AG08395 (cell line): ENCODE data around the gene LCE3D.
"Not testable (repeated sequence)": the region's sequence is repeated elsewhere in the genome, so short reads cannot be mapped to it uniquely, and the experiment has no call there.

Source experiments
- DNase-seq: peaks from one replicate; pipeline ENCODE4 v3.0.0; 2012; ENCODE audit warnings: mixed read lengths, low spot score

The LCE3D gene

GRCh38 chr1:152580433-152580832, at the start of gene LCE3D:
TSS of gene LCE3D (minus strand) at chr1:152580516. CDS start at chr1:152579936, 580 bp downstream.
- no peak for DNase-seq

DNA sequence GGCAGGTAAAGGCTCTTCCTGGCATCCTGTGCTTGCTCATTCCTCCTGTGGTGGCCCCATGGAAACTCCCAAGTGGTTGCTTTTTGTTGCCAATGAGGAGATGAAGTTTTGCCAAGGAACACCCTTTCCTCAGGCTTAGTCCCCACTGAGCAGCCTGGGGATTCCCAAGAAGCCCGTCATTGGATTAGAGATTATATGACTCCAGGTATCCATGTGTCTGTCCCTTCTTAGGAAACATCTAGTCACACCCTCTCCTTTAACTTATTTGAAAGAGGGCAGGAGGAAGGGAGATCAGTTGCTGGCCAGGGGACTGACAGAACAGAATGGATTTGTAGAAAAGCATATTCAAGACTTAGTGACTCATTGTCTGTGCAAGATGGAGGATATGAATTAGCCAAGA, 46.4 kb upstream of the LCE3D start:
- DNase-seq: no peak

GRCh38 chr1:152623203-152623844, 43.0 kb upstream of the LCE3D start:
- DNase-seq: no peak

DNA sequence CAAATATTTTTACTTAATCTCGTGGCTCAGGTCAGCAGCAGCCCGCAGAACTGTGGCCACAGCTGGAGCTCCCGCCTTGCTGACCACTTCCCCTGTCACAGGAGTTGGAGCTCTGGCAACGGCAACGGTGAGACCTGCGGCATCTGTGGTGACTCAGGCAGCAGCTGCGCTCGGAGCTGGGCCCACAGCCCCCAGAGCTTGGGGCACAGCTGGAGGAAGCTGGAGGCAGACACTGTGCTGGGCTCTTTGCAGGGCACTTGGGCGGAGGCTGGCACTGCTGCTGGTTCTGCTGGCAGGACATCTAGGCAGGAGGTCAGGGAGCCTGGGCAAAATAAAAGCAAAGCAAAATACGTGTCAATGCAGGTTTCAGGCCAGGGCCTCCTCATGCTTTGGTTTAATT, 42.5 kb upstream of the LCE3D start, which contains the start of gene LCE3A:
Gene LCE3A, minus strand, starts transcription at position 301 of the 400 bp plus-strand sequence. Its CDS starts 0 bp downstream, at position 301.
- no peak for DNase-seq

GRCh38 chr1:152621993-152622392, 41.7 kb upstream of the LCE3D start:
- no peak for DNase-seq

GRCh38 chr1:152613511-152613910, 33.2 kb upstream of the LCE3D start, which contains the start of gene LCE3B:
TSS of gene LCE3B (plus strand) at chr1:152613811. CDS start at chr1:152613811, 0 bp downstream.
- DNase-seq: no peak

DNA sequence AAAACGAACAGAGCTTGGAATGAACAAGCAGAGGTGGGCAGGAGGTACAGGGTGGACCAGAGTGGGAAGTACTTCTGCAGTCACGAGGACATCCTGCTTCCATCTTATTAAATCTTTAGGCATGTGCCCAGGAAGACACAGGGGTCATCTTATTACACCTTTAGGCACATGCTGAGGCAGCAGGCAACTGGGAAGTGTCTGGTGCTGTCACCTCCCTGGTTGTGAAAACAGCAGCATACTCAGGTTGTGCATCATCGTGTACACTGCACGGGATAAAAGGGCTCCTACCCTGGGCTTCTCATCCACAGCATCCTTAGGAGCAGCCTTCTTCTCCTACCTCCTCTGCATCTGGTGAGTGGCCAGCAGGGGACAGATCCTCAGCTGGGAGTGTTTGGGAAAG, 19.6 kb upstream of the LCE3D start, which contains the start of gene LCE3C:
Gene LCE3C, plus strand, starts transcription at position 301 of the 400 bp plus-strand sequence. CDS start 498 bp downstream, outside the sequence.
- DNase-seq: no peak

DNA sequence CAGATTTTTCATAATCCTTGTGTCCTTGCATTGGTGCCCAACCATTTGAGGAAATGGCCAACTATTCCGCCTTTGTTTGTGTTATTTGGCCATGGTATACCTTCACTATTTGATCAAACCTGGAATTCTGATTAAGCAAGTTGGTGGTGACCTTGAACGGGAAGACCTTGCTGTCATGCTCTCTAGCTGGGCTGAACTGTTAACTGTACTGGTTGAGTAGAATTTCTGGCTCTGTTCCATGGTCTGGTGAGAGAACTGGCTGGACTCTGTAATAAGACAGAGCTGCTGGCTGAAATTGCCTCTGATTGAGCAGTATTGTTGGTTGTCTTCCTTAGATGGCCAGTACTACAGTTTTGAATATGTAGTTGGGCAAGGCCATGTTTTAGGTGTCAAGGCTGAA, 16.7 kb upstream of the LCE3D start:
- no peak for DNase-seq

GRCh38 chr1:152585586-152585985, 5.3 kb upstream of the LCE3D start:
- DNase-seq: no peak

DNA sequence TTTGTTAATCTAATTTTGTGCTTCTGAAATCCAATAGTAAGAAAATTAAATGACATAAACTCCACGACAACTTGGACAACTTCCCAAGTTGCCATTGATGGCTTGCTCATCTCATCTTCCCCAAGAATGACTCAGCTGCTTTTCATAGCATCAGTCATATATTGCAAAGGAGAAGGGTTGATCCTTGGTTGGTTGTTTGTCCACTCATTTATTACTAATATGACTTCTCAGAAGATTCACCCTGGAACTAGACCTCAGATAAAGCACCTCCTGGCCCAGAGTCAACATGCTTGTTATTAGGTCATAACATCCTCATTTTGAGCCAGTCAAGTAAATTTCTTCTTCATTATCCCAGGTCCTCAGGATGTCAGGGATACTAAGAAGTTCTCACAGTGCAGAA, 2.3 kb upstream of the LCE3D start:
- no peak for DNase-seq

DNA sequence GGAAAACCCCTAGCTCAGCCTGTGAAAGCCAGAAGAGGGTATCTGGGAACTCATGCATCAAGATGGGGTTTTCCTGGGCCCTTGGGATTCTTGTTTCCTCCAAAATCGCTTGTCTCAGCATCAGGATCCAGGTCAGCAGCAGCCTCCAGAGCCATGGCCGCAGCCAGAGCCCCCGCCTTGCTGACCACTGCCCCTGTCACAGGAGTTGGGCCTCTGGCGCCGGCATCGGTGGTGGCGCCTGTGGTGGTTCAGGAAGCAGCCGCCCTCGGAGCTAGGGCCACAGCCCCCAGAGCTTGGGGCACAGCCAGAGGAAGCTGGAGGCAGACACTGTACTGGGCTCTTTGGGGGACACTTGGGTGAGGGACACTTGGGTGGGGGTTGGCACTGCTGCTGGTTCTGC, 790 bp downstream of the LCE3D start:
- DNase-seq: not testable (repeated sequence)

- DNase-seq: no peak
These were observed 3.1 kb downstream of the LCE3D start for GRCh38 chr1:152577168-152577567.

GRCh38 chr1:152566681-152567080, 13.6 kb downstream of the LCE3D start, which contains the start of gene LCE3E:
TSS of gene LCE3E (minus strand) at chr1:152566780. CDS start at chr1:152566208, 572 bp downstream.
- no peak for DNase-seq

GRCh38 chr1:152565535-152566215, 14.6 kb downstream of the LCE3D start:
- no peak for DNase-seq

GRCh38 chr1:152565115-152565514, 15.2 kb downstream of the LCE3D start:
- no peak for DNase-seq

DNA sequence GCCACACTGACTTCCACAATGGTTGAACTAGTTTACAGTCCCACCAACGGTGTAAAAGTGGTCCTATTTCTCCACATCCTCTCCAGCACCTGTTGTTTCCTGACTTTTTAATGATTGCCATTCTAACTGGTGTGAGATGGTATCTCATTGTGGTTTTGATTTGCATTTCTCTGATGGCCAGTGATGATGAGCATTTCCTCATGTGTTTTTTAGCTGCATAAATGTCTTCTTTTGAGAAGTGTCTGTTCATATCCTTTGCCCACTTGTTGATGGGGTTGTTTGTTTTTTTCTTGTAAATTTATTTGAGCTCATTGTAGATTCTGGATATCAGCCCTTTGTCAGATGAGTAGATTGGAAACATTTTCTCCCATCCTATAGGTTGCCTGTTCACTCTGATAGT, 32.0 kb downstream of the LCE3D start:
- DNase-seq: not testable (repeated sequence)

GRCh38 chr1:152546704-152547103, 33.6 kb downstream of the LCE3D start:
- DNase-seq: no peak

GRCh38 chr1:152543820-152544219, 36.5 kb downstream of the LCE3D start:
- DNase-seq: no peak

- DNase-seq: no peak
These were observed 40.4 kb downstream of the LCE3D start for GRCh38 chr1:152539901-152540300.

DNA sequence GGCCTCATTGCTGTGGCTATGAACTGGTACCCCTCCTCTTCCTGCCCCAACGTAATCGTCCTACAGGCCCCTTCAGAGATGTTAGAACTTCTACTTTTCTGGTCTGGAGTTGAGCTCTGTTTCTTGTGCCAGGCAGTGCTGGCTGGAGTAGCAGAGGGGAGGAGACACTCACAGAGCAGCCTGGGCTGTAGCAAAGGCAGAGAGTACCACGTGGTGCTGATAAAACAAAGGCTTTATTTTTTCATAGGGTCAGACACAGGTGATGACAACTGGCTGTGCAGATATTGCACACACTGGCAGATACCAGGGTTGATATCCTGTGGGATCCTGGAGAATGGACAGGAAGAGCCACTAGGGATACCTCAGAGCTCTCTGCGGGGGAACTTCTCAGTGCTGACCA, 42.8 kb downstream of the LCE3D start:
- no peak for DNase-seq

- no peak for DNase-seq
These were observed 44.5 kb downstream of the LCE3D start for GRCh38 chr1:152535774-152536173.

- peak; percentile 13 for DNase-seq
These were observed 46.9 kb downstream of the LCE3D start for GRCh38 chr1:152533327-152533938.
